CD4-positive, alpha-beta memory T cell (primary cell): Measurements from ENCODE around the gene MEIOB. TPM values are rescaled to one million over a fixed set of nuclear protein-coding genes. Genes with fewer than 3 reads are reported as not detected.

ENCODE experiments used
- CTCF ChIA-PET: fragments of 350-600 bp; sonication (Branson Sonifier 250); formaldehyde crosslinking; loops from one replicate; lab custom pipeline; 2021; ENCODE audit warnings: inconsistent platforms; ENCODE audit not compliant: partially characterized antibody; lab: Charles Lee
- POLR2A ChIA-PET: fragments of 350-600 bp; sonication (Branson Sonifier 250); formaldehyde crosslinking; loops from one replicate; lab custom pipeline; 2021; ENCODE audit not compliant: partially characterized antibody; lab: Charles Lee
- DNase-seq, 5 donors: peaks; one replicate each; pipeline versions ENCODE4 v3.0.0 to v3.0.0-alpha.2; 2020 to 2022; ENCODE audit warnings: mixed read lengths in 1 of 5
- H3K27ac ChIP-seq: one replicate; pipeline ENCODE4 v1.7.0; 2013; ENCODE audit warnings: low read depth, low read length
- H3K27me3 ChIP-seq: 2 replicates; pipeline ENCODE4 v1.7.0; 2013; ENCODE audit warnings: mild to moderate bottlenecking, low read length, moderate library complexity; ENCODE audit not compliant: insufficient read depth
- H3K36me3 ChIP-seq: 2 replicates; pipeline ENCODE4 v1.7.0; 2013; ENCODE audit warnings: mild to moderate bottlenecking, low read length, moderate library complexity; ENCODE audit not compliant: insufficient read depth
- H3K4me1 ChIP-seq: 2 replicates; pipeline ENCODE4 v1.7.0; 2013; ENCODE audit warnings: mild to moderate bottlenecking, low read length, moderate library complexity; ENCODE audit not compliant: insufficient read depth
- H3K4me3 ChIP-seq, 2 donors: one replicate each; pipeline ENCODE4 v1.7.0; 2013; ENCODE audit warnings: low read length in 2 of 2, mild to moderate bottlenecking in 1 of 2
- H3K9me3 ChIP-seq, 2 donors: one replicate each; pipeline ENCODE4 v1.7.0; 2013; ENCODE audit warnings: low read length in 2 of 2, control low read depth in 1 of 2; ENCODE audit not compliant: control insufficient read depth in 1 of 2
- H3K27ac Mint-ChIP-seq, 7 donors: one replicate each; pipeline ENCODE4 v1.8.0; 2020 to 2021; ENCODE audit warnings: mixed read lengths in 7 of 7, mild to moderate bottlenecking in 6 of 7, inconsistent platforms in 3 of 7, moderate library complexity in 3 of 7
- H3K27me3 Mint-ChIP-seq, 2 donors: one replicate each; pipeline ENCODE4 v1.8.0; 2020 to 2021; ENCODE audit warnings: mixed read lengths in 2 of 2
- H3K36me3 Mint-ChIP-seq, 2 donors: one replicate each; pipeline ENCODE4 v1.8.0; 2020 to 2021; ENCODE audit warnings: mixed read lengths in 2 of 2, inconsistent platforms in 1 of 2, mild to moderate bottlenecking in 1 of 2
- H3K4me1 Mint-ChIP-seq, 4 donors: one replicate each; pipeline ENCODE4 v1.8.0; 2020 to 2021; ENCODE audit warnings: mixed read lengths in 4 of 4, mild to moderate bottlenecking in 1 of 4
- H3K4me3 Mint-ChIP-seq, 8 donors: one replicate each; pipeline ENCODE4 v1.8.0; 2020 to 2021; ENCODE audit warnings: mixed read lengths in 8 of 8, mild to moderate bottlenecking in 7 of 8, moderate library complexity in 6 of 8, inconsistent platforms in 3 of 8
- H3K9me3 Mint-ChIP-seq, 8 donors: one replicate each; pipeline ENCODE4 v1.8.0; 2020 to 2021; ENCODE audit warnings: mixed read lengths in 8 of 8, mild to moderate bottlenecking in 5 of 8, inconsistent platforms in 3 of 8, moderate library complexity in 1 of 8
- intact Hi-C: fragments of 100-400 bp; cut with micrococcal nuclease; formaldehyde crosslinking; loops from one replicate; pipeline ENCODE4 v1.15.1; 2023
- polyA plus RNA-seq, 2 donors: library from polyadenylated mRNA; unstranded; fragments of 300-500 nt; fragmentation: Illumina TruSeq; gene quantifications; one replicate each; pipeline ENCODE4 v1.2.3, GENCODE V29; 2021
- total RNA-seq, 2 experiments: library from RNA; stranded (reverse); gene quantifications; one replicate each; pipeline ENCODE4 v1.2.3, GENCODE V29; 2021

The MEIOB gene
- total and polyA plus RNA-seq, 4 experiments from 2014 or later: not detected

DNA sequence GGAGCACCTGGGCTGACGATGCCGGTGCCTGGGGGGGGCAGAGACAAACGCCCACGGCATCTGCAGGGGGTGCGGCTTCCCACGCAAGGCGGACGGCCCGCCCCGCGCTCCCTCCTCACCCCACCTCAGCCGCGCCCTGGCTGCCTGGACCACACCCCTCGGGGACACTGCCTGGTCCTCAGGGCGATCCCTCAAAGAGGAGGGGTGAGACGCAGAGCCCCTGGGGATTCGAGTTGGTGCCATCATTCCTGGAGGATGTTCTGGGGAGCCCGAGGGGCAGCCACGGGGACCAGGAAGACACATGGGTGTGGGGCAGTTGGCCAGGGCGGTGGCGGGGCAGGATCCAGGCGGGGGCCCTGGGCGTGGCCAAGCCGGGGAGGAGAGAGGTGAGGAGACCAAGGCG, 82.3 kb downstream of the MEIOB start:
- ChIA-PET POLR2A (no interaction called here), CTCF (no interaction called here)
- Histone ChIP-seq H3K4me1 (peaks cover 14% of the 10 kb centered on the region), H3K9me3 (no peaks in the 10 kb centered on the region), H3K4me3 (no peak overlapping the region), H3K36me3 (peaks cover 13% of the 10 kb centered on the region), H3K27me3 (no peaks in the 10 kb centered on the region), H3K27ac (no peak overlapping the region)
- peaks cover 4 to 9% of the 10 kb centered on the region in 2 donors for H3K36me3 Mint-ChIP-seq
- intact Hi-C loops: no loop called here
- no peaks in the 10 kb centered on the region for H3K27me3 Mint-ChIP-seq
- no peak overlapping the region for H3K27ac Mint-ChIP-seq
- H3K9me3 Mint-ChIP-seq: no peaks in the 10 kb centered on the region
- no peak overlapping the region for H3K4me3 Mint-ChIP-seq
- DNase-seq: no peak
- H3K4me1 Mint-ChIP-seq: peaks cover 2 to 14% (median 5%) of the 10 kb centered on the region in 4 donors

DNA sequence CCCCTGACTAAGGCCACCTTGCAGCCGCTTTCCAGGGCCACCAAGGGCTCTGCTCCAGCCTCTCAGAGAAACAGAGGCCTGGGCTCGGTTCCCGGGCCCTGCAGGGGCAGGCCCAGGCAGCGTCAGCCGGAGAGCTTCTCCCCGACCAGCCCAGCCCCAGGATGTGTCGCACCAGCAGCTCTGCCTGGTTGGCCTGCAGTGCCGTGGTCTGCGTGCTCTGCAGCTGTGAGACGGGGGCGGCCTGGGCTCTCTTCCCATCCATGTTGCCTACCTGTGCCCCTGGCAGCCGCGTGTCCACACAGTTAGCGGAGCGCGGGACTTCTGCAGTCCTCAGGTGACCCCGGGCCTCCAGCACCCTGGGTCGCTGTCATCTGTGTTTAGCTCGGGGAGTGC, 83.3 kb downstream of the MEIOB start:
- intact Hi-C loops: no loop called here
- POLR2A ChIA-PET: no interaction called here
- no peaks in the 10 kb centered on the region for H3K9me3 ChIP-seq
- DNase-seq: peak in 1 of 5 donors; percentile 17
- peaks cover 13% of the 10 kb centered on the region for H3K36me3 ChIP-seq
- no peaks in the 10 kb centered on the region for H3K9me3 Mint-ChIP-seq
- H3K4me1 Mint-ChIP-seq: peaks cover 2 to 21% (median 8%) of the 10 kb centered on the region in 4 donors
- peak overlapping the region in 1 of 7 donors; percentile 85 for H3K27ac Mint-ChIP-seq
- H3K27me3 ChIP-seq: no peaks in the 10 kb centered on the region
- peaks cover 21% of the 10 kb centered on the region for H3K4me1 ChIP-seq
- H3K27ac ChIP-seq: no peak overlapping the region
- CTCF ChIA-PET: no interaction called here
- H3K27me3 Mint-ChIP-seq: no peaks in the 10 kb centered on the region
- H3K36me3 Mint-ChIP-seq: peaks cover 4 to 9% of the 10 kb centered on the region in 2 donors
- H3K4me3 ChIP-seq: no peak overlapping the region
- no peak overlapping the region for H3K4me3 Mint-ChIP-seq

DNA sequence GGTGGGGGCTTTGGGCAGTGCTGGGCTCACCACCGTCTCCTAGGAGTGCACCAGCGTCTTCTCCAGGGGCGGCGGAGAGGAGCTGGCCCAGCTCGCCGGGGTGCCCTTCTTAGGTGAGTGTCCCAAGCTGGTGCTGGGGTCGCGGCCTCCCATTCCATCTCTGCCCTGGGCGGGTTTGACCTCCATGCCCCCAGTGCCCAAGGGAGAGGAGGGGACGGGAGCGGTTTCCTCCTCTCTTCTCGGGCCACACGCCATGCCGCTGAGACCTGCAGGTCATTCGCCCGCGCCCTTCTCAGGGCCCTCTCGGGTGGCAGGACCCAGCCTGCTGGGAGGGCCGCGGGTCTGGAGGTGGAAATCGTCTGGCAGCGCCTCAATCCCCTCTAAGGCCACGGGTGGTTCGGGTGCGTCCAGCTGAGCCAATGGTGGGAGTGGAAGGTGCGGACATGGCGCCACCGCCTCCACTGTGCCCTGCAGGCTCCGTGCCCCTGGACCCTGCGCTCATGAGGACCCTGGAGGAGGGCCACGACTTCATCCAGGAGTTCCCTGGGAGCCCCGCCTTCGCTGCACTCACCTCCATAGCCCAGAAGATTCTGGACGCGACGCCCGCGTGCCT, 83.8 kb downstream of the MEIOB start:
- Histone ChIP-seq H3K4me3 (no peak overlapping the region), H3K36me3 (peaks cover 13% of the 10 kb centered on the region), H3K27me3 (no peaks in the 10 kb centered on the region), H3K4me1 (peaks cover 25% of the 10 kb centered on the region), H3K27ac (no peak overlapping the region), H3K9me3 (no peaks in the 10 kb centered on the region)
- no peak overlapping the region for H3K4me3 Mint-ChIP-seq
- CTCF ChIA-PET: interaction anchor here (1.2 kb wide), 1 partner anchor 35 kb away, joined by 3 read pairs; no protein-coding TSS in a partner anchor
- DNase-seq: peak in 1 of 5 donors; percentile 32
- H3K27me3 Mint-ChIP-seq: no peaks in the 10 kb centered on the region
- H3K36me3 Mint-ChIP-seq: peaks cover 4 to 12% of the 10 kb centered on the region in 2 donors
- peaks cover 5 to 26% (median 13%) of the 10 kb centered on the region in 4 donors for H3K4me1 Mint-ChIP-seq
- H3K27ac Mint-ChIP-seq: no peak overlapping the region
- POLR2A ChIA-PET: no interaction called here
- no peaks in the 10 kb centered on the region for H3K9me3 Mint-ChIP-seq
- intact Hi-C loops: no loop called here

DNA sequence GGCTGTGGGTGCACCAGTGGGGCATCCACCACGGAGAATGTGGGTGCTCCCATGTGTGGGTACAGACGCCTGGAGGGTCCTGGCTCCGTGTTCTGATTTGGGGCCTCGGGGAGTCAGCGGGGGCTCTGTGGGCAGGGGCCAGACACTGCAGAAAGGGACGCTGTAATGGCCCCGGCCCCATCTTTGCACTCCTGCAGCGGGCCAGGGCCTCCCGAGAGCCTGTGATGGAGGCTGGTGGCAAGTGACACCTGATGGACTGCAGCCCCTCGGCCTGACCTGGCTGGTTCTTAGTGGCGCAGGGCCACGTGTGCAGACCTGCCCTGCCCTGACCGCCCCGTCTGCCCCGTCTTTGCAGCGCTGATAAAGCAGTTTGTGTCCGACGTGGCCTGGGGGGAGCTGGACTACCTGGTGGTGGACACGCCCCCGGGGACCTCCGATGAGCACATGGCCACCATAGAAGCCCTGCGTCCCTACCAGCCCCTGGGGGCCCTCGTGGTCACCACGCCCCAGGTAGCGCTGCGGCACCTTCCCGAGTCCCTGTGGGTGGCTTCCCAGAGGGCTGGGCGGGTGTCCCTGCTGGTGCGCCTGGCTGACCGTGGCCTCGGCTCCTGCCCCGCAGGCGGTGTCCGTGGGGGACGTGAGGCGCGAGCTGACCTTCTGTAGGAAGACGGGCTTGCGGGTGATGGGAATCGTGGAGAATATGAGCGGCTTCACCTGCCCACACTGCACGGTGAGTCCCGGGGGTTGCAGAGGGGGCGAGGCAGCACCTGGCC, 84.5 kb downstream of the MEIOB start:
- peak in 1 of 5 donors; percentile 42 for DNase-seq
- Histone ChIP-seq H3K27ac (no peak overlapping the region), H3K4me1 (peaks cover 25% of the 10 kb centered on the region), H3K36me3 (peaks cover 13% of the 10 kb centered on the region), H3K9me3 (no peaks in the 10 kb centered on the region), H3K27me3 (no peaks in the 10 kb centered on the region), H3K4me3 (no peak overlapping the region)
- peaks cover 7 to 28% (median 18%) of the 10 kb centered on the region in 4 donors for H3K4me1 Mint-ChIP-seq
- no peak overlapping the region for H3K27ac Mint-ChIP-seq
- peaks cover 4 to 17% of the 10 kb centered on the region in 2 donors for H3K36me3 Mint-ChIP-seq
- ChIA-PET CTCF (interaction anchor here (1.2 kb wide), 1 partner anchor 36 kb away, joined by 3 read pairs; no protein-coding TSS in a partner anchor), POLR2A (no interaction called here)
- no peaks in the 10 kb centered on the region for H3K27me3 Mint-ChIP-seq
- intact Hi-C loops: no loop called here
- H3K4me3 Mint-ChIP-seq: no peak overlapping the region
- peaks cover 0 to 2% (median 0%) of the 10 kb centered on the region in 8 donors for H3K9me3 Mint-ChIP-seq

DNA sequence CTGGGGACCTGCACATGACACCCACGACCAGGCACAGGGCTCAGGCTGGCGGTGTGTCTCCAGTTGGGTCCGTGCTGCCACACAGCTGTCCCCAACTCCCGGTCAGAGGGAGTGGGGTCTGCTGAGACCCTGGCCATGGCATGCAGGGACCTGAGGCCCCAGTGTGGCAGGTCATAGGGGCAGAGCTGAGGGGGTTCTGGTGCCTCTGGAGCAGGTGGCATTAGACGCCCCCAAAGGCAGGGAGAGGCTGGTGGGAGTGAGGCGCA, 85.0 kb downstream of the MEIOB start:
- H3K4me1 Mint-ChIP-seq: peaks cover 7 to 29% (median 19%) of the 10 kb centered on the region in 4 donors
- no peak overlapping the region for H3K4me3 ChIP-seq
- peaks cover 25% of the 10 kb centered on the region for H3K4me1 ChIP-seq
- H3K4me3 Mint-ChIP-seq: no peak overlapping the region
- peaks cover 0 to 3% (median 0%) of the 10 kb centered on the region in 8 donors for H3K9me3 Mint-ChIP-seq
- DNase-seq: no peak
- peaks cover 13% of the 10 kb centered on the region for H3K36me3 ChIP-seq
- no peaks in the 10 kb centered on the region for H3K27me3 Mint-ChIP-seq
- H3K27ac Mint-ChIP-seq: no peak overlapping the region
- POLR2A ChIA-PET: no interaction called here
- H3K27ac ChIP-seq: no peak overlapping the region
- no peaks in the 10 kb centered on the region for H3K9me3 ChIP-seq
- CTCF ChIA-PET: interaction anchor here (1.2 kb wide), 1 partner anchor 36 kb away, joined by 3 read pairs; no protein-coding TSS in a partner anchor
- no peaks in the 10 kb centered on the region for H3K27me3 ChIP-seq
- H3K36me3 Mint-ChIP-seq: peaks cover 4 to 19% of the 10 kb centered on the region in 2 donors
- intact Hi-C loops: no loop called here

DNA sequence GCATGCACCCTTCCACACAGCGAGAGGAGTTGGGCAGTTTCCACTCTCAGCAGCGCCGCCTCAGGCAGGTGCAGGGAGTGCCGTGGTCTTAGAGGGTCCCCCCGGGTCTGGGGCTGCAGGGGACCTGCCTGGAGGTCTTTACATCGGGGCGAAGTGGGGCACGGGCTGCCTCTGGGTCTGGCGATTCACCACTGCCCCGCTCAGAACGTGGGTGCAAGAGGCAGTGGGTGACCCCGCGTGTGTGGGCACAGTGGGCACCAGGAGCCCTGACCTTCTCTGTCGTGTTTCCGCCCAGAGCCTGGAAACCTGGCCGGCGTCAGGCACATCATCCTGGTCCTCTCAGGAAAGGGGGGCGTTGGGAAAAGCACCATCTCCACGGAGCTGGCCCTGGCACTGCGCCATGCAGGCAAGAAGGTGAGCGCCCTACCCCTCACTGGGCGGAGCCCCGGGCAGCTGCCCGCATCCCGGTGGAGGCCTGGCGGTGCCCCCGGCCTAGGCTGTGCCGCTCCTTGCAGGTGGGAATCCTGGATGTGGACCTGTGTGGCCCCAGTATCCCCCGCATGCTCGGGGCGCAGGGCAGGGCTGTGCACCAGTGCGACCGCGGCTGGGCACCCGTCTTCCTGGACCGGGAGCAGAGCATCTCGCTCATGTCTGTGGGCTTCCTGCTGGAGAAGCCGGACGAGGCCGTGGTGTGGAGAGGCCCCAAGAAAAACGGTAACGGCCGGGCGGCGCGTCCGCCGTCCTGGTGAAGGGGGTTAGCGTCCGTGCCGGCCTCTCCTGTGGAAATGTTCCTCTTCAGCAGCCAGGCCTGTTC, 85.5 kb downstream of the MEIOB start:
- no peak overlapping the region for H3K27ac Mint-ChIP-seq
- H3K36me3 ChIP-seq: peaks cover 13% of the 10 kb centered on the region
- no peak overlapping the region for H3K4me3 Mint-ChIP-seq
- peaks cover 4 to 22% of the 10 kb centered on the region in 2 donors for H3K36me3 Mint-ChIP-seq
- H3K4me3 ChIP-seq: no peak overlapping the region
- CTCF ChIA-PET: no interaction called here
- H3K4me1 ChIP-seq: peaks cover 28% of the 10 kb centered on the region
- peaks cover 0 to 3% (median 0%) of the 10 kb centered on the region in 8 donors for H3K9me3 Mint-ChIP-seq
- H3K27me3 Mint-ChIP-seq: no peaks in the 10 kb centered on the region
- POLR2A ChIA-PET: no interaction called here
- no peaks in the 10 kb centered on the region for H3K9me3 ChIP-seq
- H3K27me3 ChIP-seq: no peaks in the 10 kb centered on the region
- H3K27ac ChIP-seq: no peak overlapping the region
- peak in 1 of 5 donors; percentile 33 for DNase-seq
- intact Hi-C loops: no loop called here
- H3K4me1 Mint-ChIP-seq: peaks cover 11 to 35% (median 23%) of the 10 kb centered on the region in 4 donors

DNA sequence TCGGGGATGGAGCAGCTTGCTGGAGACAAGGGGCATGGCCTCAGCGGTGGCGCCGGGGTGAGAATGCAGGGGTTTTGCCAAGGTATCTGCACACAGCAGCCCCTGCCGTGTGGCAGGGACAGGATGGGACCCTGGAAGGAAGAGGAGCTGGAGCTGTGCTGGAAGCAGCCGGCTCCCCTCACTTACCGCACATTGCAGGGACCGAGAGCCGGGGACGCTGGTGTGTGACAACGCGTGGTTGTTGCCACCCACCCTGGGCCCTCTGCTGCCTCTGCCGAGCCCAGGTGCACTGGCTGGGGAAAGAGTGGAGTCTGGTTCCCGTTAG, 86.2 kb downstream of the MEIOB start:
- Mint-ChIP-seq H3K27me3 (no peaks in the 10 kb centered on the region), H3K36me3 (peaks cover 4 to 22% of the 10 kb centered on the region in 2 donors), H3K4me3 (no peak overlapping the region), H3K9me3 (peaks cover 0 to 3% (median 0%) of the 10 kb centered on the region in 8 donors), H3K4me1 (peaks cover 13 to 41% (median 28%) of the 10 kb centered on the region in 4 donors), H3K27ac (no peak overlapping the region)
- ChIA-PET CTCF (no interaction called here), POLR2A (interaction anchor here (1.7 kb wide), 1 partner anchor 80 kb away, joined by 5 read pairs; the partner anchor contains the start of gene MAPK8IP3)
- H3K4me1 ChIP-seq: peaks cover 34% of the 10 kb centered on the region
- peaks cover 16% of the 10 kb centered on the region for H3K36me3 ChIP-seq
- no peaks in the 10 kb centered on the region for H3K9me3 ChIP-seq
- peak in 1 of 5 donors; percentile 28 for DNase-seq
- no peak overlapping the region for H3K27ac ChIP-seq
- H3K27me3 ChIP-seq: no peaks in the 10 kb centered on the region
- H3K4me3 ChIP-seq: no peak overlapping the region
- intact Hi-C loops: no loop called here
